ACC112 (cell line): ENCODE measurements around the gene ZNF138.

Experiments used
- H2AFZ ChIP-seq: fragments of 200-600 bp; sonication (generic); one replicate; pipeline ENCODE4 v1.6.0; 2017; ENCODE audit warnings: antibody characterized with exemption, low read length; ENCODE audit not compliant: unreplicated experiment
- H3K27ac ChIP-seq: fragments of 200-600 bp; sonication (generic); 2 replicates; pipeline ENCODE4 v1.5.1; 2014; ENCODE audit warnings: low read depth, mild to moderate bottlenecking, antibody characterized with exemption, low read length, moderate library complexity
- H3K27me3 ChIP-seq: fragments of 200-600 bp; sonication (generic); 2 replicates; pipeline ENCODE4 v1.6.1; 2014; ENCODE audit warnings: mild to moderate bottlenecking, antibody characterized with exemption, low read length, moderate library complexity, mixed read lengths; ENCODE audit not compliant: insufficient read depth
- H3K36me3 ChIP-seq: fragments of 200-600 bp; sonication (generic); 2 replicates; pipeline ENCODE4 v1.6.1; 2016; ENCODE audit warnings: mild to moderate bottlenecking, antibody characterized with exemption, low read length, moderate library complexity, mixed read lengths; ENCODE audit not compliant: insufficient read depth
- H3K4me1 ChIP-seq: fragments of 200-600 bp; sonication (generic); one replicate; pipeline ENCODE4 v1.6.1; 2016; ENCODE audit warnings: low read length, mixed read lengths; ENCODE audit not compliant: insufficient read depth, unreplicated experiment, control insufficient read depth
- H3K4me3 ChIP-seq: fragments of 200-600 bp; sonication (generic); 2 replicates; pipeline ENCODE4 v1.5.1; 2014; ENCODE audit warnings: mild to moderate bottlenecking, low read depth, low read length
- H3K79me2 ChIP-seq: fragments of 200-600 bp; sonication (generic); one replicate; pipeline ENCODE4 v1.6.0; 2016; ENCODE audit warnings: low read length; ENCODE audit not compliant: control insufficient read depth, unreplicated experiment, insufficient read depth

The ZNF138 gene

GRCh38 chr7:64868499-64868898 is 74.3 kb downstream of the ZNF138 start:
- H2AFZ ChIP-seq, result no peak overlapping the region
- no peaks in the 10 kb centered on the region for H3K79me2 ChIP-seq
- no peak overlapping the region for H3K27ac ChIP-seq
- no peaks in the 10 kb centered on the region for H3K36me3 ChIP-seq
- H3K4me1 ChIP-seq, result no peaks in the 10 kb centered on the region
- peaks cover 24% of the 10 kb centered on the region for H3K27me3 ChIP-seq
- no peak overlapping the region for H3K4me3 ChIP-seq

GRCh38 chr7:64869121-64869725 is 75.0 kb downstream of the ZNF138 start:
- Histone ChIP-seq H3K27ac (no peak overlapping the region), H3K36me3 (no peaks in the 10 kb centered on the region), H3K4me3 (no peak overlapping the region), H2AFZ (no peak overlapping the region), H3K79me2 (no peaks in the 10 kb centered on the region), H3K4me1 (no peaks in the 10 kb centered on the region), H3K27me3 (peaks cover 24% of the 10 kb centered on the region)

GRCh38 chr7:64869912-64870562 is 75.8 kb downstream of the ZNF138 start:
- H3K79me2 ChIP-seq, result no peaks in the 10 kb centered on the region
- no peaks in the 10 kb centered on the region for H3K36me3 ChIP-seq
- H3K4me1 ChIP-seq, result no peaks in the 10 kb centered on the region
- H3K27ac ChIP-seq, result no peak overlapping the region
- H2AFZ ChIP-seq, result no peak overlapping the region
- H3K4me3 ChIP-seq, result no peak overlapping the region
- peaks cover 24% of the 10 kb centered on the region for H3K27me3 ChIP-seq

- Histone ChIP-seq H3K36me3 (no peaks in the 10 kb centered on the region), H2AFZ (no peak overlapping the region), H3K27ac (no peak overlapping the region), H3K79me2 (no peaks in the 10 kb centered on the region), H3K27me3 (peaks cover 22% of the 10 kb centered on the region), H3K4me3 (no peak overlapping the region), H3K4me1 (no peaks in the 10 kb centered on the region)
These were observed 76.4 kb downstream of the ZNF138 start for GRCh38 chr7:64870656-64871055.

- no peaks in the 10 kb centered on the region for H3K4me1 ChIP-seq
- no peak overlapping the region for H2AFZ ChIP-seq
- H3K36me3 ChIP-seq, result no peaks in the 10 kb centered on the region
- no peak overlapping the region for H3K27ac ChIP-seq
- peaks cover 25% of the 10 kb centered on the region for H3K27me3 ChIP-seq
- H3K79me2 ChIP-seq, result no peaks in the 10 kb centered on the region
- H3K4me3 ChIP-seq, result no peak overlapping the region
These were observed 77.5 kb downstream of the ZNF138 start for GRCh38 chr7:64871761-64872160.

GRCh38 chr7:64872351-64873154 is 78.3 kb downstream of the ZNF138 start:
- H3K79me2 ChIP-seq, result no peaks in the 10 kb centered on the region
- no peak overlapping the region for H3K27ac ChIP-seq
- H3K27me3 ChIP-seq, result peaks cover 30% of the 10 kb centered on the region
- no peak overlapping the region for H3K4me3 ChIP-seq
- H2AFZ ChIP-seq, result no peak overlapping the region
- no peaks in the 10 kb centered on the region for H3K36me3 ChIP-seq
- H3K4me1 ChIP-seq, result no peaks in the 10 kb centered on the region

GRCh38 chr7:64873155-64873500 is 78.9 kb downstream of the ZNF138 start:
- Histone ChIP-seq H2AFZ (no peak overlapping the region), H3K4me3 (no peak overlapping the region), H3K27ac (no peak overlapping the region), H3K36me3 (no peaks in the 10 kb centered on the region), H3K79me2 (no peaks in the 10 kb centered on the region), H3K4me1 (no peaks in the 10 kb centered on the region), H3K27me3 (peaks cover 26% of the 10 kb centered on the region; the same call in 1 of the 2 replicates)

- H3K27me3 ChIP-seq, result peaks cover 26% of the 10 kb centered on the region; the same call in 1 of the 2 replicates
These were observed 79.3 kb downstream of the ZNF138 start for GRCh38 chr7:64873517-64873916.

GRCh38 chr7:64874114-64874513 is 79.9 kb downstream of the ZNF138 start:
- Histone ChIP-seq H3K79me2 (no peaks in the 10 kb centered on the region), H3K27ac (no peak overlapping the region), H3K4me1 (no peaks in the 10 kb centered on the region), H3K36me3 (no peaks in the 10 kb centered on the region), H3K4me3 (no peak overlapping the region), H2AFZ (no peak overlapping the region), H3K27me3 (peaks cover 26% of the 10 kb centered on the region; the same call in 1 of the 2 replicates)

More at GRCh38 chr7:64873517-64873916, 79.3 kb downstream of the ZNF138 start:
- H3K36me3 ChIP-seq, result no peaks in the 10 kb centered on the region
- no peak overlapping the region for H2AFZ ChIP-seq
- no peaks in the 10 kb centered on the region for H3K4me1 ChIP-seq
- no peak overlapping the region for H3K27ac ChIP-seq
- no peak overlapping the region for H3K4me3 ChIP-seq
- no peaks in the 10 kb centered on the region for H3K79me2 ChIP-seq

GRCh38 chr7:64874562-64875250 is 80.5 kb downstream of the ZNF138 start:
- Histone ChIP-seq H3K27ac (no peak overlapping the region), H3K36me3 (no peaks in the 10 kb centered on the region), H3K4me3 (no peak overlapping the region), H2AFZ (no peak overlapping the region), H3K79me2 (no peaks in the 10 kb centered on the region), H3K27me3 (peaks cover 26% of the 10 kb centered on the region; the same call in 1 of the 2 replicates), H3K4me1 (no peaks in the 10 kb centered on the region)
